Activated naive CD4-positive, alpha-beta T cell treated with anti-CD3 and anti-CD28 coated beads, Interleukin-2, amount 10 ng/mL, durations not matched to agents 7 days and 5 days (primary cell): ENCODE data around the gene VPS13D.

Experiments used
- CTCF ChIA-PET: fragments of 350-600 bp; sonication (Branson Sonifier 250); formaldehyde crosslinking; loops from one replicate; lab custom pipeline; 2021; ENCODE audit warnings: antibody characterized with exemption; lab: Charles Lee
- DNase-seq: peaks from one replicate; pipeline ENCODE4 v3.0.0-alpha.2; 2020
- H3K27ac Mint-ChIP-seq: one replicate; pipeline ENCODE4 v1.8.0; 2021; ENCODE audit warnings: mild to moderate bottlenecking, moderate library complexity, mixed read lengths
- H3K27me3 Mint-ChIP-seq: one replicate; pipeline ENCODE4 v1.8.0; 2021; ENCODE audit warnings: mild to moderate bottlenecking, mixed read lengths
- H3K36me3 Mint-ChIP-seq: one replicate; pipeline ENCODE4 v1.8.0; 2021; ENCODE audit warnings: mixed read lengths
- H3K4me1 Mint-ChIP-seq: one replicate; pipeline ENCODE4 v1.8.0; 2021; ENCODE audit warnings: mixed read lengths
- H3K4me3 Mint-ChIP-seq: one replicate; pipeline ENCODE4 v1.8.0; 2021; ENCODE audit warnings: mild to moderate bottlenecking, moderate library complexity, mixed read lengths
- H3K9me3 Mint-ChIP-seq: one replicate; pipeline ENCODE4 v1.8.0; 2021; ENCODE audit warnings: mixed read lengths

Gene VPS13D

DNA sequence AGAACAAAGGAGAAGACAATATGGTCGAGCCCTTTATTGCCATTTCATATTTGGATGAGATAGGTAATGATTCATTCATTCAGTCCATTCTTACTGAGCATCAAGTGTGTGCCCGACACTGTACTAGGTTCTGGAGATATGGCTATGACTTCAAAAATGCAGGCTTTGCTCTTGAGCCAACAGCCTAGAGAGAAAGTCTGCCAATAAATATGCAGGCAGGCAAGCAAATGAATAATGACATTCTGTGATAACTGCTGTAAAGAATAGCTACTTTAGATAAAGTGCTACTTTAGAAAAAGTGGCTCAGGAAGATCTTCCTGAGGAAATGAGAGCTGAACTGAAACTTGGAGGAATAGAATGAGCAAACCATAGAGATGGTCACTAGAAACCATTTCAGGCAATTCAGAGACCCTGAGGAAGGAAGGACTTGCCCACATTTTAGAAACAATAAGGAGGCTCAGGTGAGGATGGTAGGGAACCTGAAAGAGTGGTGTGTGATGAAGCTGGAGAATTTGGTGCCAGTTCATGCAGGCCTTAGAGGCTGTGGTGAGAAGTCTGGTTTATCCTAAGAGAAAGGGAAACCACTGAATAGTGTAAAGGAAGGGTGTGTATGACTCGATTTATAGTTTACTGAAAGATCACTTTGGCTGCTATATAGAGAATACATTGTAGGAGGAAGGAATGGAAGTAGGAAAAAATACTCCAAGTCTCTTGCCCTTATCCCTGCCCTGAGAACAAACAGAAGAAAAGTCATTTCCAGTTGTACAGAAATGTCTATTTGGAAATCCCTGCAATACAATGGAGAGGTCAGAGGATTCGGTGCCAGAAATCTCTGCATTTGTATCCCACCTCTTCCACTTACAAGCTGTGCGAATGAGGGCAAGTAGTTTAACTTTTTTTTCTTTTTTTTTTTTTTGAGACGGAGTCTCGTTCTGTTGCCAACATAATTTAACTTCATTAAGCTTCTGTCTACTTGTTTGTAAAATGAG, 167.9 kb downstream of the VPS13D start:
- CTCF ChIA-PET = interaction anchor here (0.8 to 1.6 kb wide), 2 partner anchors 10 to 53 kb away, joined by 3 to 4 read pairs; no protein-coding TSS in a partner anchor
- peak overlapping the region; percentile 61 for H3K27ac Mint-ChIP-seq
- H3K4me3 Mint-ChIP-seq = no peak overlapping the region
- peaks cover 31% of the 10 kb centered on the region for H3K4me1 Mint-ChIP-seq
- H3K36me3 Mint-ChIP-seq = peaks cover 51% of the 10 kb centered on the region
- no peak for DNase-seq
- H3K9me3 Mint-ChIP-seq = peaks cover 7% of the 10 kb centered on the region
- H3K27me3 Mint-ChIP-seq = no peaks in the 10 kb centered on the region

DNA sequence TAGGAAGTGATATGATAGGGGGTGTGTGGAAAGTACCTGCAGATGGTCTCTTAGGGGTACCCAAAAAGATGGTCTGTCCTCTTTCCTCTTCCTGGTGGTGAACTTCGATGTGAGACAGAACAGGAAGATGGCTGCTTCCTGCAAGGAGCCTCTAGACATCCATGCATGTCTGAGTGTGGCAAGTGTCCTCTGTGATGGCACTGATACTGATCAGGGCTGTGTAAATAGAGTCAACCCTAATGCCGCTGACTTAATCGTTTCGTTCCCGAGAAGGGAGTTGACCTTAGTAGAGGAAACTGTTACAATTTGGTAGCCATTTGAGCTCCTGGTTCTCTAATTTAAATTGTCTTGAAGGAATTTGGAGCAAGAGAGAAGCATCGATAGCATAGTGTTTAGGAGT, 168.6 kb downstream of the VPS13D start:
- Mint-ChIP-seq H3K4me3 (no peak overlapping the region), H3K27ac (peak overlapping the region; percentile 61), H3K4me1 (peaks cover 32% of the 10 kb centered on the region), H3K36me3 (peaks cover 55% of the 10 kb centered on the region), H3K9me3 (peaks cover 7% of the 10 kb centered on the region), H3K27me3 (no peaks in the 10 kb centered on the region)
- CTCF ChIA-PET = interaction anchor here (1.6 kb wide), 1 partner anchor 54 kb away, joined by 4 read pairs; no protein-coding TSS in a partner anchor
- no peak for DNase-seq

DNA sequence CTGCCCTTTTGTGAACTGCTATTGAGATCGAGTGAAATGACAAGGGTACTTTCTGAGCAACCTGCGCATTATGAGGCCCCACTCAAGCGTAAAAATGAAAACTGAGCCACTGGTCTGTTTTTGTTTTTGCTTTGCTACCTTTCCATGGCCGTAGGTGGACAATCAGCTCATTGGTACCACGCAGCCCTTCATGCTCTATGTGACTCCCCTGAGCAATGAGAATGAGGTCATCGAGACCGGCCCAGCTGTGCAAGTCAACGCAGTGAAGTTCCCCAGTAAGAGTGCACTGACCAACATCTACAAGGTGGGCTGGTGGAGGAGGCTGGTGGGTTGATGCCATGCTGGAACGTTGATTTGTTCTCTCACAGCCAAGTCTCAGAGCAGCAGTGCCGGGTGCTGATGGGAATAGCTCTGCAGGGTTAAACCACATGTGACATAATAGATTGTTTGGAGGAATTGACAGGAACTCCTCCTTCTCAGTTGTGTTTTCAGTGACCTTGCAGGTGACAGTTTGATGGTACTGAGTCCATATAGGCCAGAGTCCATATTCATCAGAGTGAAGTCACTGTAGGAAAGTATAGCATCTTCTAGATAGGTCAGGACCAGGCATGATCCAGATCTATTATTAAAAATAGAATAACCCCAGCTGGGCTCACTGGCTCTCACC, 170.3 kb downstream of the VPS13D start:
- no peaks in the 10 kb centered on the region for H3K27me3 Mint-ChIP-seq
- H3K36me3 Mint-ChIP-seq = peaks cover 58% of the 10 kb centered on the region
- H3K4me1 Mint-ChIP-seq = peaks cover 46% of the 10 kb centered on the region
- no peak overlapping the region for H3K27ac Mint-ChIP-seq
- H3K4me3 Mint-ChIP-seq = no peak overlapping the region
- no peaks in the 10 kb centered on the region for H3K9me3 Mint-ChIP-seq
- CTCF ChIA-PET = interaction anchor here (0.6 kb wide), 1 partner anchor 84 kb away, joined by 3 read pairs; no protein-coding TSS in a partner anchor
- no peak for DNase-seq

DNA sequence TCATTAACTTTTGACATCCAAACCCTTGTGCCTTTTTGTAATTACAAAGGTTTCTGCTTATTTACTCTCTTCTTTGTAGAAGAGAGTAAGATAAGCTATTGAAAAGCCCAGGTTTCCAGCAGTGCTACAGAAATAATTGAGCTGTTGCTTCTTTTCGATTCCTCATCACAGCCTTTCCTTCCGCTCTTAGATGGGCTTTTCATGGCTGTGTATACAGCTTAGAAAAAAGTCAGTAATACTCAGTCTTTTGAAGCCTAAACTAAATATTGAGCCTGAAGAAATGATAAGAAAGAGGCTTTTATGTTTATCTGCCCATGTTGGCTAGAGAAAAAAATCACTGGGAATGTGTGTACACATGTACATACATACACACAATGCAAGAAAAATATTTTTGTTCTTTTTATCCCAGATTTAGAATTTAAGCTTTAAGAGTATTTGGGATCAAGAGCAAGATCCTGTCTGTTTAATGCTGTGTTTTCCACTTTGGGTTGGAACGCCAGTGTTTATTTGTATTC, 172.4 kb downstream of the VPS13D start:
- Mint-ChIP-seq H3K4me3 (no peak overlapping the region), H3K9me3 (no peaks in the 10 kb centered on the region), H3K27me3 (no peaks in the 10 kb centered on the region), H3K4me1 (peaks cover 59% of the 10 kb centered on the region), H3K27ac (no peak overlapping the region), H3K36me3 (peaks cover 70% of the 10 kb centered on the region)
- CTCF ChIA-PET = interaction anchor here (0.8 to 1.1 kb wide), 2 partner anchors 13 to 218 kb away, joined by 3 read pairs; no protein-coding TSS in a partner anchor
- no peak for DNase-seq

DNA sequence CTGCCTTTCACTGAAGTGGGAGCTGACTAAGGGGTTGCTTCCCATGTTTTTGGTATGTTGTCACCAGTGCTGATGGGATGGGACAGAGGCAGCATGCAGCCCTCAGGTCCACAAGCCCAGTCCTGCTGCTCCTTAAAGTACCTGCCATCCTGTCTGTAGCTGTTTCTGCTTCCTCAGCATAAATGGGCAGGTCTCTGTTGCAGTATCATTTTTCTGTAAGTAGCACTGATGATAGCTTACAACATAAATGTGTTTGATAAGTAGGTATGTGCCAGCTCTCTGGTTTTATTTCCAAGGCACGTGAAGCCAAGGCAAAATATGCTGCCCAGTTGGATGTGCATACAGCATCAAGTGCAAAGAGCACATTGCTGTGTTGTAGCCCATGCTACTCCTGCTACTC, 173.0 kb downstream of the VPS13D start:
- Mint-ChIP-seq H3K27me3 (no peaks in the 10 kb centered on the region), H3K4me3 (no peak overlapping the region), H3K27ac (no peak overlapping the region), H3K9me3 (no peaks in the 10 kb centered on the region), H3K36me3 (peaks cover 70% of the 10 kb centered on the region), H3K4me1 (peaks cover 58% of the 10 kb centered on the region)
- DNase-seq = no peak
- CTCF ChIA-PET = interaction anchor here (1.1 kb wide), 1 partner anchor 218 kb away, joined by 3 read pairs; no protein-coding TSS in a partner anchor

DNA sequence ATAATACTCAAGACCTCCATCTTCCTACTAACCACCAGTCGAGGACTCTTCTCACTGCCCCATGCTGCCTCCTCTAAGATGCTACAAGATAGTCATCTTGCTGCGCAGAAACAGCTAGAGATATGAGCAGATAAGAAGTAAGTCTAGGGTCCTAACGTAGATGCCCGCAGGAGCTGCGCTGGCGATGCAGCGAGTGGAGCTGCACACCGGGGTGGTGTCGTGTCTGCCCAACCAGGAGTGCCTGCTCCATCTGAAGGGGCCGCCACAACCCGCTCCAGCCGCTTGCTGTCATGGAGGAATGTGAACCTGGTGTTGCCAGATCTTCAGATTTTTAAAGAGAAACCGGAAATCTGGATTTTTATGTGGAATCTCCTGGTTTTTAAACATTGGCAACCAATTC, 175.1 kb downstream of the VPS13D start:
- CTCF ChIA-PET = no interaction called here
- H3K27me3 Mint-ChIP-seq = no peaks in the 10 kb centered on the region
- no peak for DNase-seq
- H3K36me3 Mint-ChIP-seq = peaks cover 77% of the 10 kb centered on the region
- no peak overlapping the region for H3K27ac Mint-ChIP-seq
- peaks cover 4% of the 10 kb centered on the region for H3K9me3 Mint-ChIP-seq
- H3K4me1 Mint-ChIP-seq = peaks cover 56% of the 10 kb centered on the region
- no peak overlapping the region for H3K4me3 Mint-ChIP-seq

DNA sequence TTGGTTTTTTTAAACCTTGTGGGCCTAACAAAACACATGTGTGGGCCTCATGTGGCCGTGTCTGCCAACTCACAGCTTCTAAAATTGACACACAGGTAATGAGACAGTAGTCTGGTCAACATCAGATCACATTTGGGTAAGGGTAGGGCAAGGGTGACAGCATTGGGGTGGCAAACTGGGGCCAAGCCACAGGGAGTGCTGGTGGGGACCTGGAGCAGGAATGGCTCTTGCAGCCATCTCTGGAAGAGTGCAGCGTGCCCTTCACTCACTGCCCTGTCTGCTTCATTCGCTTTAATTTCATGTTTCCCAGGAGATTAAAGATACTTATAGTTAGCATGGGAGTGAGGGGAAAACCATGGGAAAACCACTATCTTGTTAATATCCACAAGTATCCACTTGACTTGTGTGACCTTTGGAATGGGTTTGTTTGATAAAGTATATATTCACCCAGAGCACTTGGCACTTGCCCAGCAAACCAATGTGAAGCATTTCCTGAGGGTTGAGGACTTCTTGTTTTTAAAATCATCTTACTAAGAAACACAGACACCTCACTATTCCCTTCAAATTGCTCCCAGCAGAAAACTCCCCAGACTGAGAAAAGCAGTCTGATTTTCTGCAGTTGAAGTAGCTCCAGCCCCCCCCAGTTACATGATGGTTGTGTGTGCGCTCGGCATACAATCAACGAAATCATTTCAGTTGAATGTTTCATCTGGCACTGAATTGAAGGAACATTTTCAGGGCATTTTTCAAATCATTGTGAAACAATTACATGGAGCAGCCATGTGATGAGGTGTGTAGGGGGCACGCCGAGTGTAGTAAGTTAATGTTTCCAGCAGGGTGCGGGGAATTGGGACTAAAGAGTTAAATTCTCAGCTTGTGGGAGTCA, 175.7 kb downstream of the VPS13D start:
- DNase-seq = no peak
- CTCF ChIA-PET = no interaction called here
- H3K36me3 Mint-ChIP-seq = peaks cover 77% of the 10 kb centered on the region
- no peak overlapping the region for H3K27ac Mint-ChIP-seq
- peaks cover 51% of the 10 kb centered on the region for H3K4me1 Mint-ChIP-seq
- no peak overlapping the region for H3K4me3 Mint-ChIP-seq
- no peaks in the 10 kb centered on the region for H3K27me3 Mint-ChIP-seq
- H3K9me3 Mint-ChIP-seq = peaks cover 9% of the 10 kb centered on the region

DNA sequence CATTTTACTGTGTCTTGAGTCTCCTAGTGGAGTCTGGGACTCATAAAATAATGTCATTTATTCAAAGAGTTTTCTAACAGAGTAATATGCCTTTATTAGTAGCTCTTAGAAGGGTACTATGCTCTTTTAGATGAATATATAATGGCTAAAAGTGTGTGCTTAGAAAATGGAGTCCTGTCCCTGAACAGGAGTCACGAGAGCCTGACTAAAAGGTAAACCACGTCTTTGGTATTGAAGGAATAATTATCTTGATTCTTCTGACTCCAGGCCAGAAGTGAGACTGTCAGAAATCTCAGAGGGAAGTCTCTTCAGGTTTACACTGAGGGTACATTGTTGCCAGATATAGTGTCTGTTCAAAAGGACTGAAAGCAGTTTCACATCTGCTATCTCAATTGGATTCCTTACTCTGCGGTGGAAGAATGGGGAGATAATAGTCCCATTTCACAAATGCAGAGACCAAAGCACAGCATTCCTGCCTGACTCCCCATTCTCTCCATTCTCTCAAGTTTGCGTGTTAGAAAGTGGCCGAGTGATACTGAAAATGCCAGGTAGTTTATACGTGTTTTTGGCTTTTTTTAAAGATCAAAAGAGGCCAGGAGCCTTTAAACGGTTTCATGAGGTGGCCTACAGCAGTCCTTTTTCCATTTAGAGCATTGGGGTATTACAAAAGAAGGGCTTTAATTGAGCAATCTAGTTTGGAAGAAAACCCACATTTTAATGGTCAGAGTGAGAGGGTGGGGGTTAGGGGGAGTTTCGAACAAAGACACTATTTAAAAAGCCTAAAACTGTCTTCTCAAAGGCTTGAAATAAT, 176.6 kb downstream of the VPS13D start:
- H3K27me3 Mint-ChIP-seq = no peaks in the 10 kb centered on the region
- CTCF ChIA-PET = interaction anchor here (0.7 to 2.4 kb wide), 6 partner anchors 11 to 212 kb away, joined by 3 to 12 read pairs (median 3); partner anchors contain the start of gene DHRS3
- H3K4me3 Mint-ChIP-seq = no peak overlapping the region
- peaks cover 51% of the 10 kb centered on the region for H3K4me1 Mint-ChIP-seq
- peak overlapping the region; percentile 49 for H3K27ac Mint-ChIP-seq
- H3K36me3 Mint-ChIP-seq = peaks cover 77% of the 10 kb centered on the region
- peaks cover 10% of the 10 kb centered on the region for H3K9me3 Mint-ChIP-seq
- DNase-seq = no peak

DNA sequence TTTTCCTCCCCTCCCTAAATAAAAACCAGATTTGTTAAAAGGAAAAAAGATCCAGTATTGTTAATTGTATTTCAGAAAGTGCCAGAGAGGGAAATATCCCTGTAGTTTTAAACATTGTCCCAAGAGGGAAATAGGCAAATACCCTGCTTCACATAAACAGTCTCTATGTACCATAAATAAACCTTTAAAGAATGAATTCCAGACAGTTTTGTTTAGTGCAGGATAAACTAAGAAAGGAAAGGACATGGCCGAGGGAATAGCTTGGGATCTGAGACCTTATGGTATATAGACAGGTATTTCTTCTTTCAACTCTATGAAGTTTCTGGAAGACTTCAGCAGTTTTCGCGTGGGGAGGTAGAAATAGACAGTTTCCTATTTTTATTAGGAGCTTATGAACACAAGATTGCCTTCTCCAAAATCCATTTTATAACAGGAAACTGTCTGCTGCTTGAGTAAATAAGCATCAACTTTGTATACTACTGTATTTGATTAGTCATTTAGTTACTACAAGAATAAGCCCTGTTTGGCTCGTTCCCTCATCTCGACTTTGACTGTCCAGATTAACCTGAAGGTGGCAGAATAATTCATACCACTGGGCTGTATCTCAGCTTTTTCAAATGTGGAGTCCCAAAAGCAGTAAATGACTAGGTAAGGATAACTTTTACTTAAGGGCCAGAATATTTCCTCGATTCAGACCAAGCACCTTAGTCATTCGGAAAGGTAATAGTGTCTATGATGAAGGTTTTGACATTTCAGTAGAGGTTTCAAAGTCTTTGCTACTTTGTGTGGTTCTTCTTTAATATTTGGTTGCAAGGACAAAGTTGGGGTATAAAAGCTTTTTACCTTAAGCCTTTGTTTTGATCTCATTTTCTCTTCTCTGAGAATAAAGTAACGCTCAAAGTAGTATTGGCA, 177.5 kb downstream of the VPS13D start:
- peak; percentile 26 for DNase-seq
- Mint-ChIP-seq H3K4me1 (peaks cover 51% of the 10 kb centered on the region), H3K4me3 (no peak overlapping the region), H3K36me3 (peaks cover 82% of the 10 kb centered on the region), H3K27me3 (no peaks in the 10 kb centered on the region), H3K9me3 (peaks cover 14% of the 10 kb centered on the region), H3K27ac (no peak overlapping the region)
- CTCF ChIA-PET = interaction anchor here (0.7 to 2.4 kb wide), 12 partner anchors 9 to 213 kb away, joined by 3 to 12 read pairs (median 3); partner anchors contain the start of gene DHRS3

DNA sequence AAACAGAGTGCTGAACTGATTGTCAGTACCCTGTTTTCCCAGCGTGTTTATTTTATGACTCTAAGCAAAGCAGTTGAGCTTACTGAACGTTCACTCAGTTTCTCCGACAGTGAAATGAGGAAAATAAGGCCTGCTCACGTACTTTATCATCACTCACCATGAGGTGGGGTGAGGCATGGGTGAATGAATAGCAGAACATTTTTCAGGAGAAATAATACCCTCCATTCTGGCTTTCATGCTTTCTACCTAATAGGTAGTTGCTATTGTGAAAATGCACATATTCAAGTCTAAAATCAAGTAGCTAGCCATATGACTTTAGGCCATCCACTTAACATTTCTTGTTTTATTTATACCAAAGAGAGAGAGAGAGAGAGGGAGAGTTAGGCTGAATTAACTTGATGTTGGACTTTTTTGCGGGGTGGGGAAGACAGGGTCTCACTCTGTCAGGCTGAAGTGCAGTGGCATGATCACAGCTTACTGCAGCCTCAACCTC, 178.2 kb downstream of the VPS13D start:
- peaks cover 82% of the 10 kb centered on the region for H3K36me3 Mint-ChIP-seq
- H3K9me3 Mint-ChIP-seq = peaks cover 14% of the 10 kb centered on the region
- H3K27ac Mint-ChIP-seq = no peak overlapping the region
- CTCF ChIA-PET = interaction anchor here (0.7 to 2.4 kb wide), 10 partner anchors 10 to 212 kb away, joined by 3 to 12 read pairs (median 3); partner anchors contain the start of gene DHRS3
- DNase-seq = no peak
- H3K4me1 Mint-ChIP-seq = peaks cover 51% of the 10 kb centered on the region
- H3K4me3 Mint-ChIP-seq = no peak overlapping the region
- no peaks in the 10 kb centered on the region for H3K27me3 Mint-ChIP-seq

DNA sequence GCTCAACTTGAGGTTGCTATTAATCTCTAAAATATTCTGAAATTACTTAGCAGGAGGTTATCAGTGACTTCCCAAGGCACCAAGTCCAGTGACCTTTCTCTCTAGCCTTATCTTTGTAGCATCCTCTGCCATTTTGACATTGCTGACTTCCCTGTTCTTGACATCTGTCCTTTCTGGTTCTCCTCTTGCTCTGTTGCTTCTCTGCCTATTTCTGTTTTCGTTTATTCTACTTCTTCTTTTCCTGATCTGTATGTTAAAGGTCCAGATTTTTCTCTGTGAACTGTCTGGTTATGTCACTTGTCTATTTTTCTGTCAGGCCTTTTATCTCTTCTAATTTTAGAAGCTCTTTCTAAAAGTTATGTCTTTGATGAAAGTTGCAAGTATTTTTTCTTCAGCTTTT, 178.8 kb downstream of the VPS13D start:
- peaks cover 47% of the 10 kb centered on the region for H3K4me1 Mint-ChIP-seq
- no peak overlapping the region for H3K4me3 Mint-ChIP-seq
- DNase-seq = no peak
- no peak overlapping the region for H3K27ac Mint-ChIP-seq
- no peaks in the 10 kb centered on the region for H3K27me3 Mint-ChIP-seq
- CTCF ChIA-PET = interaction anchor here (1.1 to 2.4 kb wide), 4 partner anchors 9 to 211 kb away, joined by 3 to 12 read pairs (median 4); partner anchors contain the start of gene DHRS3
- H3K9me3 Mint-ChIP-seq = peaks cover 14% of the 10 kb centered on the region
- peaks cover 77% of the 10 kb centered on the region for H3K36me3 Mint-ChIP-seq
